Mucosa of stomach (tissue), 1 donor: ENCODE results near the gene SERTAD3.
"Not testable (repeated sequence)": the region's sequence is repeated elsewhere in the genome, so short reads cannot be mapped to it uniquely, and the experiment has no call there.

Experiments
- H3K27me3 ChIP-seq: one replicate; pipeline ENCODE4 v1.7.0; 2013; ENCODE audit warnings: mild to moderate bottlenecking, low read length; ENCODE audit not compliant: control insufficient read depth, insufficient read depth
- H3K36me3 ChIP-seq: one replicate; pipeline ENCODE4 v1.7.0; 2013; ENCODE audit warnings: low read length; ENCODE audit not compliant: control insufficient read depth, insufficient read depth
- H3K4me1 ChIP-seq: one replicate; pipeline ENCODE4 v1.7.0; 2013; ENCODE audit warnings: mild to moderate bottlenecking, low read length; ENCODE audit not compliant: control insufficient read depth, insufficient read depth
- H3K4me3 ChIP-seq: one replicate; pipeline ENCODE4 v1.7.0; 2013; ENCODE audit warnings: low read length
- H3K9ac ChIP-seq: one replicate; pipeline ENCODE4 v1.7.0; 2013; ENCODE audit warnings: mild to moderate bottlenecking, low read length, moderate library complexity
- H3K9me3 ChIP-seq: one replicate; pipeline ENCODE4 v1.7.0; 2013; ENCODE audit warnings: mild to moderate bottlenecking, low read length, moderate library complexity; ENCODE audit not compliant: control insufficient read depth
- donor health status: Pancreatic carcinoma.

Gene SERTAD3, protein sequence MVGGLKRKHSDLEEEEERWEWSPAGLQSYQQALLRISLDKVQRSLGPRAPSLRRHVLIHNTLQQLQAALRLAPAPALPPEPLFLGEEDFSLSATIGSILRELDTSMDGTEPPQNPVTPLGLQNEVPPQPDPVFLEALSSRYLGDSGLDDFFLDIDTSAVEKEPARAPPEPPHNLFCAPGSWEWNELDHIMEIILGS

GRCh38 chr19:40444000-40444824, at the start of gene SERTAD3:
TSS of gene SERTAD3 (minus strand) at chr19:40444335. CDS start at chr19:40442080, 2,255 bp downstream.
- peak within 1 kb of the TSS; percentile 100 for H3K9ac ChIP-seq
- H3K27me3 ChIP-seq: no peaks in the 10 kb centered on the region
- peaks cover 19% of the 10 kb centered on the region for H3K4me1 ChIP-seq
- H3K36me3 ChIP-seq: peaks cover 6% of the 10 kb centered on the region
- H3K9me3 ChIP-seq: no peaks in the 10 kb centered on the region
- H3K4me3 ChIP-seq: peak within 1 kb of the TSS; percentile 95

- Histone ChIP-seq H3K36me3 (no peaks in the 10 kb centered on the region), H3K9ac (no peak overlapping the region)
These were observed 49.6 kb upstream of the SERTAD3 start for GRCh38 chr19:40493778-40494177.

GRCh38 chr19:40492274-40492673, 48.1 kb upstream of the SERTAD3 start:
- no peak overlapping the region for H3K9ac ChIP-seq
- no peaks in the 10 kb centered on the region for H3K9me3 ChIP-seq
- no peak overlapping the region for H3K4me3 ChIP-seq
- peaks cover 4% of the 10 kb centered on the region for H3K4me1 ChIP-seq
- H3K27me3 ChIP-seq: peaks cover 3% of the 10 kb centered on the region
- H3K36me3 ChIP-seq: no peaks in the 10 kb centered on the region

More at GRCh38 chr19:40493778-40494177, 49.6 kb upstream of the SERTAD3 start:
- H3K4me3 ChIP-seq: no peak overlapping the region
- H3K9me3 ChIP-seq: no peaks in the 10 kb centered on the region
- H3K4me1 ChIP-seq: no peaks in the 10 kb centered on the region
- peaks cover 3% of the 10 kb centered on the region for H3K27me3 ChIP-seq

DNA sequence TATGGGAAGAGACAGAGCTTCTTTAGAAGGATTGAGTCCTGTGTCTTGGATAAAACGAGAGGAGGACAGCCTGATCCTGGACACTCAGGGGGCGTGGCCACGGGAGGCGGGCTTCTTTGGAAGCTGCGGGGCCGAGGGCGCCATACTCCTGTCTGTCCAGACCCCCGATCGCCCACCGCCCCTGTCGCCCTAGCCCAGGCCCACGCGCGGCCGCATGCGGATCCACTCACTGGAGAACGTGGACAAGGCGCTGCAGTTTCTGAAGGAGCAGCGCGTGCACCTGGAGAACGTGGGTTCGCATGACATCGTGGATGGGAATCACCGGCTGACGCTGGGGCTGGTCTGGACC, 45.7 kb upstream of the SERTAD3 start:
- Histone ChIP-seq H3K4me1 (peaks cover 4% of the 10 kb centered on the region), H3K9ac (no peak overlapping the region), H3K9me3 (no peaks in the 10 kb centered on the region), H3K4me3 (no peak overlapping the region), H3K36me3 (no peaks in the 10 kb centered on the region), H3K27me3 (peaks cover 3% of the 10 kb centered on the region)

DNA sequence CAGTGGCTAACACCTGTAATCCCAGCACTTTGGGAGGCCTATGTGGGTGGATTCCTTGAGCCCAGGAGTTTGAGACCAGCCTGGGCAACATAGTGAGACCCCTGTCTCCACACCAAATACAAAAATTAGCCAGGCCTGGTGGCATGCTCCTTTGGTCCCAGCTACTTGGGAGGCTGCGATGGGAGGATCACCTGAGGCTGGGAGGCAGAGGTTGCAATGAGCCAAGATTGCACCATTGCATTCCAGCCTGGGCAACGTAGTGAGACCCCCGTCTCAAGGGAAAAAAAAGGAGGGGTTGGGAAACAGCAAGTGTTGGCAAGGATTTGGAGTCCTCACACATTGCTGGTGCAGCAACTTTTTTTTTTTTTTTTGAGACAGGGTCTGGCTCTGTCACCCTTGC, 41.9 kb upstream of the SERTAD3 start:
- Histone ChIP-seq H3K9ac (no peak overlapping the region), H3K9me3 (no peaks in the 10 kb centered on the region), H3K27me3 (no peaks in the 10 kb centered on the region), H3K4me3 (no peak overlapping the region), H3K36me3 (no peaks in the 10 kb centered on the region), H3K4me1 (peaks cover 4% of the 10 kb centered on the region)

DNA sequence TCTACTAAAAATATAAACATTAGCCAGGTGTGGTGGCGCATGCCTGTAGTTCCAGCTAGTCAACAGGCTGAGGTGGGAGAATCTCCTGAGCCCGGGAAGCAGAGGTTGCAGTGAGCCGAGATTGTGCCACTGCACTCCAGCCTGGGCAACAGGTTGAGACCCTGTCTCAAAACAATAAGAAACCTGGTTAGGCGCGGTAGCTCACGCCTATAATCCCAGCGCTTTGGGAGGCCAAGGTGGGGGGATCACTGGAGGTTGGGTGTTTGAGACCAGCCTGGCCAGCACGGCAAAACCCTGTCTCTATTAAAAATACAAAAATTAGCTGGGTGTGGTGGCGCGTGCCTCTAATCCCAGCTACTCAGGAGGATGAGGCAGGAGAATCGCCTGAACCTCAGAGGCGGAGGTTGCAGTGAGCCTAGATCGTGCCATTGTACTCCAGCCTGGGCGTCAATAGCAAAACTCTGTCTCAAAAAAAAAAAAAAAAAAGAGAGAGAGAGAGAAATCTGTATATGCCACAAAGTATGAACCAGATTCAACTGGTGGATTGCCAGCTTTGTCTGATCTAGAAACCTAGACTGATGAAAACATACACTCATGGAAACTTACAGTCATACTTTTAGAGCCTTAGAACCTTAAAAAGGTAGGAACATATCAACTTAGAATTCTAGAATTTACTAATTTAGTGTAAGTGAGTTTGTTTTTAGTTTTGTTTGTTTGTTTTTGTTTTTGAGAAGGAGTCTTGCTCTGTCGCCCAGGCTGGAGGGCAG, 31.9 kb upstream of the SERTAD3 start:
- H3K4me3 ChIP-seq, H3K27me3 ChIP-seq, H3K4me1 ChIP-seq, H3K36me3 ChIP-seq, H3K9ac ChIP-seq, H3K9me3 ChIP-seq: not testable (repeated sequence)

DNA sequence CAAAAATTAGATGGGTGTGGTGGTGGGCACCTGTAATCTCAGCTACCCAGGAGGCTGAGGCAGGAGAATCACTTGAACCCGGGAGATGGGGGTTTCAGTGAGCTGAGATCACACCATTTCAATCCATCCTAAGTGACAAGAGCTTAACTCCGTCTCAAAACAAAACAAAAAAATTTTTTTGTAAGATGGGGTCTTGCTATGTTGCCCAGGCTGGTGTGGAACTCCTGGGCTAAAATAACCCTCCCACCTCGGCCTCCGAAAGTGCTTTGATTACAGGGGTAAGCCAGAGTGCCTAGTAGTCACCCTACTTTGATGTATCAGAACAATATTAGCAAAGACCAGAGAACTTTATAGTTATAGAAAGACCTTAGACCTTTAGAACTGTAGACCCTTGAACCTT, 30.6 kb upstream of the SERTAD3 start:
- Histone ChIP-seq H3K9ac (no peak overlapping the region), H3K9me3 (no peaks in the 10 kb centered on the region), H3K4me1 (no peaks in the 10 kb centered on the region), H3K27me3 (no peaks in the 10 kb centered on the region), H3K36me3 (no peaks in the 10 kb centered on the region), H3K4me3 (no peak overlapping the region)

DNA sequence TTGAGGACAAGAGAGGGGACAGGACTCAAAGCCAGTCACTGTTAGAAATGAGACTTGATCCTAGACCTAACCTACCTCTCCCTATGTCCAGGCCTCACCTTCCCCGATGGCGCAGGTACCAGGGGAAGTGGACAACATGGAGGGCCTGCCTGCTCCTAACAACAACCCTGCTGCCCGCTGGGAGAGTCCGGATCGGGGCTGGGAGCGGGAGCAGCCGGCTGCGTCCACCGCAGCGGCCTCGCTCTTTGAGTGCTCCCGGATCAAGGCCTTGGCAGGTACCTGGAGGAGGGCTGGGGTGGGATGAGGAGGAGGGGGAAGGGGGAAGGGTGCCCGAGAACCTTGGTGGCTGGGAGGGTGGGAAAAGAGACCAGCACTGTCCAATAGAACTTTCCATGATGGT, 28.4 kb upstream of the SERTAD3 start:
- H3K27me3 ChIP-seq: no peaks in the 10 kb centered on the region
- no peaks in the 10 kb centered on the region for H3K9me3 ChIP-seq
- no peaks in the 10 kb centered on the region for H3K36me3 ChIP-seq
- no peak overlapping the region for H3K9ac ChIP-seq
- no peaks in the 10 kb centered on the region for H3K4me1 ChIP-seq
- no peak overlapping the region for H3K4me3 ChIP-seq

- Histone ChIP-seq H3K4me1 (peaks cover 7% of the 10 kb centered on the region), H3K9ac (no peak overlapping the region), H3K4me3 (no peak overlapping the region), H3K9me3 (no peaks in the 10 kb centered on the region), H3K27me3 (peaks cover 6% of the 10 kb centered on the region), H3K36me3 (no peaks in the 10 kb centered on the region)
These were observed 27.0 kb upstream of the SERTAD3 start for GRCh38 chr19:40471111-40471510.

DNA sequence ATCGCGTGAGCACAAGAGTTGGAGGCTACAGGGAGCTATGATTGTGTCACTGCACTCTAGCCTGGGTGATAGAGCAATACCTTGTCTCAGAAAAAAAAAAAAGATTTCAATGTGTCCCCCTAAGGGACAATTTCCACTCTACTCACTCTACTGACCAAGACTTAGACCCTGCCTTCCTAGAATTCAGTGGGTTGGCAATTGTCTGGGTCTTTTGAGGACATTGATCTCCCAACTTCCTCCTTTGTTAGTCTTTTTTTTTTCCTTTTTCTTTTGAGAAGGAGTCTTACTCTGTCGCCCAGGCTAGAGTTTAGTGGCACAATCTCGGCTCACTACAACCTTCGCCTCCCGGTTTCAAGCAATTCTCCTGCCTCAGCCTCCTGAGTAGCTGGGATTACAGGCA, 24.9 kb upstream of the SERTAD3 start:
- peaks cover 18% of the 10 kb centered on the region for H3K4me1 ChIP-seq
- no peaks in the 10 kb centered on the region for H3K36me3 ChIP-seq
- H3K9ac ChIP-seq: no peak overlapping the region
- no peak overlapping the region for H3K4me3 ChIP-seq
- peaks cover 6% of the 10 kb centered on the region for H3K27me3 ChIP-seq
- no peaks in the 10 kb centered on the region for H3K9me3 ChIP-seq

- Histone ChIP-seq H3K36me3 (no peaks in the 10 kb centered on the region), H3K4me3 (peak within 1 kb of the TSS; percentile 85), H3K27me3 (peaks cover 6% of the 10 kb centered on the region), H3K9ac (peak within 1 kb of the TSS; percentile 40), H3K4me1 (peaks cover 18% of the 10 kb centered on the region), H3K9me3 (no peaks in the 10 kb centered on the region)
These were observed 23.0 kb upstream of the SERTAD3 start, which contains the start of gene SPTBN4 for GRCh38 chr19:40466985-40467734. TSS of gene SPTBN4 (plus strand) at chr19:40467001. CDS start at chr19:40472622, 5,621 bp downstream.
